ENCODE data around the gene UBAP2L.
"Not testable (repeated sequence)": the region's sequence is repeated elsewhere in the genome, so short reads cannot be mapped to it uniquely, and the experiment has no call there.

Gene UBAP2L

GRCh38 chr1:154290921-154291320, 70.2 kb downstream of the UBAP2L start:
- TF ChIP-seq MAX (IDR thresholded peaks at IDR 0.05; ENCODE audit: low read depth, low read length): no peak
- TF ChIP-seq MYC (IDR thresholded peaks at IDR 0.05; ENCODE audit: low read depth, low read length): no peak
- no peak for TF ChIP-seq CTCF (IDR thresholded peaks at IDR 0.05; ENCODE audit: low read depth, low read length)
- no peak for TF ChIP-seq POLR2A (IDR thresholded peaks at IDR 0.05; ENCODE audit: extremely low read depth, insufficient read length)
- DNase-seq (ENCODE audit: low read depth): no peak
- no peak overlapping the region for H3K4me3 ChIP-seq (ENCODE audit: low read depth, low read length)

- no peak overlapping the region for H3K4me3 ChIP-seq (ENCODE audit: low read depth, low read length)
- peak; percentile 6 for DNase-seq (ENCODE audit: low read depth)
- TF ChIP-seq MYC (IDR thresholded peaks at IDR 0.05; ENCODE audit: low read depth, low read length): no peak
- TF ChIP-seq CTCF (IDR thresholded peaks at IDR 0.05; ENCODE audit: low read depth, low read length): no peak
- no peak for TF ChIP-seq MAX (IDR thresholded peaks at IDR 0.05; ENCODE audit: low read depth, low read length)
- TF ChIP-seq POLR2A (IDR thresholded peaks at IDR 0.05; ENCODE audit: extremely low read depth, insufficient read length): no peak
Observed at GRCh38 chr1:154295408-154296235, 74.9 kb downstream of the UBAP2L start.

GRCh38 chr1:154301582-154301981, 80.8 kb downstream of the UBAP2L start:
- H3K4me3 ChIP-seq (ENCODE audit: low read depth, low read length): no peak overlapping the region
- no peak for DNase-seq (ENCODE audit: low read depth)
- no peak for TF ChIP-seq MYC (IDR thresholded peaks at IDR 0.05; ENCODE audit: low read depth, low read length)
- TF ChIP-seq MAX (IDR thresholded peaks at IDR 0.05; ENCODE audit: low read depth, low read length): no peak
- TF ChIP-seq CTCF (IDR thresholded peaks at IDR 0.05; ENCODE audit: low read depth, low read length): no peak
- no peak for TF ChIP-seq POLR2A (IDR thresholded peaks at IDR 0.05; ENCODE audit: extremely low read depth, insufficient read length)

GRCh38 chr1:154304664-154305337, 84.0 kb downstream of the UBAP2L start:
- no peak overlapping the region for H3K4me3 ChIP-seq (ENCODE audit: low read depth, low read length)
- no peak for DNase-seq (ENCODE audit: low read depth)
- TF ChIP-seq MYC (IDR thresholded peaks at IDR 0.05; ENCODE audit: low read depth, low read length) (no peak), MAX (IDR thresholded peaks at IDR 0.05; ENCODE audit: low read depth, low read length) (no peak), CTCF (IDR thresholded peaks at IDR 0.05; ENCODE audit: low read depth, low read length) (no peak), POLR2A (IDR thresholded peaks at IDR 0.05; ENCODE audit: extremely low read depth, insufficient read length) (no peak)

- DNase-seq (ENCODE audit: low read depth): no peak
- no peak for TF ChIP-seq CTCF (IDR thresholded peaks at IDR 0.05; ENCODE audit: low read depth, low read length)
- H3K4me3 ChIP-seq (ENCODE audit: low read depth, low read length): no peak overlapping the region
Observed at GRCh38 chr1:154306151-154306550, 85.4 kb downstream of the UBAP2L start.

GRCh38 chr1:154307670-154308270, 87.0 kb downstream of the UBAP2L start:
- DNase-seq (ENCODE audit: low read depth); H3K4me3 ChIP-seq (ENCODE audit: low read depth, low read length): not testable (repeated sequence)

- H3K4me3 ChIP-seq (ENCODE audit: low read depth, low read length); DNase-seq (ENCODE audit: low read depth): not testable (repeated sequence)
Observed at GRCh38 chr1:154309136-154309535, 88.4 kb downstream of the UBAP2L start.

- not testable (repeated sequence) for DNase-seq (ENCODE audit: low read depth); H3K4me3 ChIP-seq (ENCODE audit: low read depth, low read length)
Observed at GRCh38 chr1:154312229-154313065, 91.7 kb downstream of the UBAP2L start.

All from NB4 (cell line).